ENCODE results near the gene RAB11FIP5.
A peak's percentile ranks its signal among the peaks of the same experiment; 100 is the strongest.
"Not testable (repeated sequence)": the region's sequence is repeated elsewhere in the genome, so short reads cannot be mapped to it uniquely, and the experiment has no call there.

The RAB11FIP5 gene

GRCh38 chr2:73112913-73113854 lies at the start of gene RAB11FIP5:
Gene RAB11FIP5 (minus strand): TSS chr2:73112948. CDS start chr2:73112777, 171 bp downstream.
- peak; percentile 72 for DNase-seq

GRCh38 chr2:73156539-73157124 lies 43.9 kb upstream of the RAB11FIP5 start:
- no peak for DNase-seq

GRCh38 chr2:73142937-73143336 lies 30.2 kb upstream of the RAB11FIP5 start:
- DNase-seq = no peak

GRCh38 chr2:73141896-73142295 lies 29.1 kb upstream of the RAB11FIP5 start:
- DNase-seq = no peak

GRCh38 chr2:73135236-73135635 lies 22.5 kb upstream of the RAB11FIP5 start:
- no peak for DNase-seq

GRCh38 chr2:73134471-73134870 lies 21.7 kb upstream of the RAB11FIP5 start:
- no peak for DNase-seq

- no peak for DNase-seq
Measured at GRCh38 chr2:73133566-73134197, 20.9 kb upstream of the RAB11FIP5 start.

GRCh38 chr2:73131807-73132206 lies 19.1 kb upstream of the RAB11FIP5 start:
- DNase-seq = no peak

- no peak for DNase-seq
Measured at GRCh38 chr2:73130790-73131189, 18.0 kb upstream of the RAB11FIP5 start.

GRCh38 chr2:73128841-73129535 lies 16.2 kb upstream of the RAB11FIP5 start:
- no peak for DNase-seq

- no peak for DNase-seq
Measured at GRCh38 chr2:73122536-73122935, 9.8 kb upstream of the RAB11FIP5 start.

GRCh38 chr2:73119611-73120239 lies 7.0 kb upstream of the RAB11FIP5 start:
- DNase-seq = not testable (repeated sequence)

- no peak for DNase-seq
Measured at GRCh38 chr2:73117441-73117840, 4.7 kb upstream of the RAB11FIP5 start.

- DNase-seq = no peak
Measured at GRCh38 chr2:73116182-73116960, 3.6 kb upstream of the RAB11FIP5 start.

- DNase-seq = no peak
Measured at GRCh38 chr2:73114273-73114867, 1.6 kb upstream of the RAB11FIP5 start.

GRCh38 chr2:73112026-73112912 lies 479 bp downstream of the RAB11FIP5 start:
- DNase-seq = no peak

- DNase-seq = no peak
Measured at GRCh38 chr2:73111073-73112025, 1.4 kb downstream of the RAB11FIP5 start.

- no peak for DNase-seq
Measured at GRCh38 chr2:73110168-73111072, 2.3 kb downstream of the RAB11FIP5 start.
